ENCODE measurements around the gene CWF19L2.
"Not testable (repeated sequence)": the region's sequence is repeated elsewhere in the genome, so short reads cannot be mapped to it uniquely, and the experiment has no call there.

The CWF19L2 gene

GRCh38 chr11:107472966-107473365 is 15.3 kb upstream of the CWF19L2 start:
- Histone ChIP-seq H2BK5ac (ENCODE audit: low read depth, low read length, poor library complexity) (no peak overlapping the region), H3K23ac (ENCODE audit: low read length) (no peak overlapping the region), H3K9me3 (ENCODE audit: insufficient read depth, low read depth, low read length) (no peaks in the 10 kb centered on the region), H2AK5ac (ENCODE audit: low read length) (no peak overlapping the region), H3K4me1 (ENCODE audit: control insufficient read depth in 1 of 2, insufficient read depth in 2 of 2, low read length in 2 of 2) (no peaks in the 10 kb centered on the region), H3K79me2 (ENCODE audit: control insufficient read depth, insufficient read depth, low read length, poor library complexity) (no peaks in the 10 kb centered on the region), H2BK120ac (ENCODE audit: insufficient read depth, low read length, poor library complexity) (no peak overlapping the region), H4K8ac (ENCODE audit: low read depth, low read length) (no peak overlapping the region), H3K4me3 (ENCODE audit: low read depth, low read length) (no peak overlapping the region), H3K27me3 (ENCODE audit: insufficient read depth, low read length) (no peaks in the 10 kb centered on the region), H3K14ac (ENCODE audit: low read length) (no peak overlapping the region), H3K9ac (ENCODE audit: low read length) (no peak overlapping the region), H4K12ac (ENCODE audit: low read depth, low read length) (no peak overlapping the region), H4K91ac (ENCODE audit: low read depth, low read length) (no peak overlapping the region), H3K18ac (ENCODE audit: low read length) (no peak overlapping the region), H2BK12ac (ENCODE audit: low read length) (no peak overlapping the region), H3K79me1 (ENCODE audit: low read length) (no peaks in the 10 kb centered on the region), H3K27ac (ENCODE audit: low read depth, low read length) (no peak overlapping the region), H3K36me3 (ENCODE audit: control insufficient read depth in 1 of 2, insufficient read depth in 2 of 2, low read length in 2 of 2) (no peaks in the 10 kb centered on the region), H3K4ac (ENCODE audit: low read depth, low read length) (no peak overlapping the region), H3K4me2 (ENCODE audit: low read length) (no peak overlapping the region), H2AFZ (ENCODE audit: insufficient read depth, low read length, poor library complexity) (no peak overlapping the region)
- WGBS (ENCODE audit: extremely low coverage, insufficient coverage, insufficient read length) = no CpG with 5 or more reads among the region's 1 CpG
- no peak for DNase-seq

DNA sequence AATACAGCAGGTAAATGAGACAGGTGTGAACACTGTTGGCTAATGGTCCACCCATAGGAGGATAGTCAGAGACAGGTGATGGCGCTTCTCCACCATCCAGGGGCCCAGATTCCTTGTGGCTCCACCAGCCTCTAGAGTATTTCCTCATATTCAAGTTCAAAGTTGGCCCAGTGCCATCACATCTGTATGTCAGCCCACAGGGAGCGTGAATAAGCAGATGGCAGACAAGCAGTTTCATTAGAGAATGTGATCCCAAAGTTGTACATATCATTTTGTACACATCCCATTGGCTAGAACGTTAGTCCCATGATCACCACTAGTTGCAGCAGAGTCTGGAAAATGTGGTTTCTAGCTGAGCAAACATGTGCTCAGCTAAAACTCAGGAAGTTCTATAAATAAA is 11.0 kb upstream of the CWF19L2 start:
- no peak for DNase-seq
- no peaks in the 10 kb centered on the region for H3K9me3 ChIP-seq (ENCODE audit: insufficient read depth, low read depth, low read length)
- no peak overlapping the region for H2BK120ac ChIP-seq (ENCODE audit: insufficient read depth, low read length, poor library complexity)
- H3K36me3 ChIP-seq (ENCODE audit: control insufficient read depth in 1 of 2, insufficient read depth in 2 of 2, low read length in 2 of 2) = no peaks in the 10 kb centered on the region
- WGBS (ENCODE audit: extremely low coverage, insufficient coverage, insufficient read length) = no CpG with 5 or more reads among the region's 3 CpGs
- no peak overlapping the region for H3K18ac ChIP-seq (ENCODE audit: low read length)
- no peak overlapping the region for H3K9ac ChIP-seq (ENCODE audit: low read length)
- H3K27me3 ChIP-seq (ENCODE audit: insufficient read depth, low read length) = no peaks in the 10 kb centered on the region
- no peaks in the 10 kb centered on the region for H3K4me1 ChIP-seq (ENCODE audit: control insufficient read depth in 1 of 2, insufficient read depth in 2 of 2, low read length in 2 of 2)
- no peak overlapping the region for H4K8ac ChIP-seq (ENCODE audit: low read depth, low read length)
- no peaks in the 10 kb centered on the region for H3K79me1 ChIP-seq (ENCODE audit: low read length)
- no peak overlapping the region for H2AFZ ChIP-seq (ENCODE audit: insufficient read depth, low read length, poor library complexity)
- no peak overlapping the region for H3K23ac ChIP-seq (ENCODE audit: low read length)
- no peak overlapping the region for H2BK5ac ChIP-seq (ENCODE audit: low read depth, low read length, poor library complexity)
- H4K12ac ChIP-seq (ENCODE audit: low read depth, low read length) = no peak overlapping the region
- no peak overlapping the region for H3K27ac ChIP-seq (ENCODE audit: low read depth, low read length)
- H3K4me2 ChIP-seq (ENCODE audit: low read length) = no peak overlapping the region
- H2AK5ac ChIP-seq (ENCODE audit: low read length) = no peak overlapping the region
- no peak overlapping the region for H2BK12ac ChIP-seq (ENCODE audit: low read length)
- no peak overlapping the region for H4K91ac ChIP-seq (ENCODE audit: low read depth, low read length)
- no peak overlapping the region for H3K14ac ChIP-seq (ENCODE audit: low read length)
- no peaks in the 10 kb centered on the region for H3K79me2 ChIP-seq (ENCODE audit: control insufficient read depth, insufficient read depth, low read length, poor library complexity)
- H3K4me3 ChIP-seq (ENCODE audit: low read depth, low read length) = no peak overlapping the region
- H3K4ac ChIP-seq (ENCODE audit: low read depth, low read length) = no peak overlapping the region

DNA sequence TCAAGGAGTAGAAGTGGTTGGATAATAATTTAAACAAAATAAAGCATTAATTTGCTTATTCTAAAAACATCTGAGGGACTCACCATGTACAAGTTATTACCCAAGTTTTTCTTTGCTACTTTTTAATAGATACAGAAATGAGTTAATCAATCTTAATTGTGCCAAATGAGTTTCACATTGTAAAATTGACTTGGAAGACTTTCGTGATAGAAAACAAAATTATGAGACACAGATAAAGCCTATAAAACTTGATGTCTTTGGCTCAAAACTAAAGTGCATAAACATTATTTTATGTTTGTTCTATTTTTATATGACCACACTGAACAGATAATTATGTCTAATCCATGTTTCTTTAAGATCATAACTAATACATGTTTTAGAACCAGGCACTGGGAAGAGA is 10.1 kb upstream of the CWF19L2 start:
- no peak overlapping the region for H2BK5ac ChIP-seq (ENCODE audit: low read depth, low read length, poor library complexity)
- no peak overlapping the region for H3K4me2 ChIP-seq (ENCODE audit: low read length)
- no peaks in the 10 kb centered on the region for H3K27me3 ChIP-seq (ENCODE audit: insufficient read depth, low read length)
- H3K79me2 ChIP-seq (ENCODE audit: control insufficient read depth, insufficient read depth, low read length, poor library complexity) = no peaks in the 10 kb centered on the region
- no peak overlapping the region for H2AFZ ChIP-seq (ENCODE audit: insufficient read depth, low read length, poor library complexity)
- no peak overlapping the region for H3K27ac ChIP-seq (ENCODE audit: low read depth, low read length)
- no peak for DNase-seq
- H2BK12ac ChIP-seq (ENCODE audit: low read length) = no peak overlapping the region
- no peak overlapping the region for H4K91ac ChIP-seq (ENCODE audit: low read depth, low read length)
- no peak overlapping the region for H3K4me3 ChIP-seq (ENCODE audit: low read depth, low read length)
- H3K23ac ChIP-seq (ENCODE audit: low read length) = no peak overlapping the region
- WGBS (ENCODE audit: extremely low coverage, insufficient coverage, insufficient read length) = no CpG with 5 or more reads among the region's 1 CpG
- no peaks in the 10 kb centered on the region for H3K79me1 ChIP-seq (ENCODE audit: low read length)
- H3K9ac ChIP-seq (ENCODE audit: low read length) = no peak overlapping the region
- H3K36me3 ChIP-seq (ENCODE audit: control insufficient read depth in 1 of 2, insufficient read depth in 2 of 2, low read length in 2 of 2) = no peaks in the 10 kb centered on the region
- H3K14ac ChIP-seq (ENCODE audit: low read length) = no peak overlapping the region
- H3K4ac ChIP-seq (ENCODE audit: low read depth, low read length) = no peak overlapping the region
- no peak overlapping the region for H4K8ac ChIP-seq (ENCODE audit: low read depth, low read length)
- no peaks in the 10 kb centered on the region for H3K4me1 ChIP-seq (ENCODE audit: control insufficient read depth in 1 of 2, insufficient read depth in 2 of 2, low read length in 2 of 2)
- no peak overlapping the region for H2BK120ac ChIP-seq (ENCODE audit: insufficient read depth, low read length, poor library complexity)
- no peak overlapping the region for H4K12ac ChIP-seq (ENCODE audit: low read depth, low read length)
- no peak overlapping the region for H3K18ac ChIP-seq (ENCODE audit: low read length)
- no peaks in the 10 kb centered on the region for H3K9me3 ChIP-seq (ENCODE audit: insufficient read depth, low read depth, low read length)
- no peak overlapping the region for H2AK5ac ChIP-seq (ENCODE audit: low read length)

- not testable (repeated sequence) for H2AK5ac ChIP-seq (ENCODE audit: low read length); H3K27ac ChIP-seq (ENCODE audit: low read depth, low read length); H3K18ac ChIP-seq (ENCODE audit: low read length); H3K4me1 ChIP-seq (ENCODE audit: control insufficient read depth in 1 of 2, insufficient read depth in 2 of 2, low read length in 2 of 2); H3K4me2 ChIP-seq (ENCODE audit: low read length); H4K91ac ChIP-seq (ENCODE audit: low read depth, low read length); DNase-seq; H3K23ac ChIP-seq (ENCODE audit: low read length); H3K79me2 ChIP-seq (ENCODE audit: control insufficient read depth, insufficient read depth, low read length, poor library complexity); H3K9me3 ChIP-seq (ENCODE audit: insufficient read depth, low read depth, low read length); H3K4ac ChIP-seq (ENCODE audit: low read depth, low read length); H3K36me3 ChIP-seq (ENCODE audit: control insufficient read depth in 1 of 2, insufficient read depth in 2 of 2, low read length in 2 of 2); H2AFZ ChIP-seq (ENCODE audit: insufficient read depth, low read length, poor library complexity); H2BK12ac ChIP-seq (ENCODE audit: low read length); H4K12ac ChIP-seq (ENCODE audit: low read depth, low read length); H3K79me1 ChIP-seq (ENCODE audit: low read length); H3K4me3 ChIP-seq (ENCODE audit: low read depth, low read length); H3K14ac ChIP-seq (ENCODE audit: low read length); H3K27me3 ChIP-seq (ENCODE audit: insufficient read depth, low read length); H2BK5ac ChIP-seq (ENCODE audit: low read depth, low read length, poor library complexity); H3K9ac ChIP-seq (ENCODE audit: low read length); H4K8ac ChIP-seq (ENCODE audit: low read depth, low read length)
- peak overlapping the region; percentile 24 for H2BK120ac ChIP-seq (ENCODE audit: insufficient read depth, low read length, poor library complexity)
- WGBS (ENCODE audit: extremely low coverage, insufficient coverage, insufficient read length) = no CpG with 5 or more reads among the region's 10 CpGs
Measured at GRCh38 chr11:107466275-107466866, 8.7 kb upstream of the CWF19L2 start.

Measured in trophoblast cell (in vitro differentiated cells and primary cell).